Left renal pelvis (tissue), 4 donors: ENCODE data around the gene GPSM3. TPM values are rescaled to one million over a fixed set of nuclear protein-coding genes. Genes with fewer than 3 reads are reported as not detected.
"Not testable (repeated sequence)": the region's sequence is repeated elsewhere in the genome, so short reads cannot be mapped to it uniquely, and the experiment has no call there.

Source experiments
- DNase-seq, 4 donors: peaks; one replicate each; pipeline ENCODE4 v3.0.0-alpha.2; 2013; ENCODE audit warnings: low read depth in 4 of 4, low spot score in 3 of 4
- polyA plus RNA-seq, 4 donors: library from polyadenylated mRNA; unstranded; fragments of 120-200 nt; gene quantifications; one replicate each; pipeline ENCODE4 v1.2.1, GENCODE V29; 2013; ENCODE audit not compliant: insufficient read length in 4 of 4

The GPSM3 gene
- polyA plus RNA-seq: 10 to 100 TPM in 1 of 4 donors, 1 to 10 TPM in 3; 8.0 to 13.3 (median 8.8) TPM

DNA sequence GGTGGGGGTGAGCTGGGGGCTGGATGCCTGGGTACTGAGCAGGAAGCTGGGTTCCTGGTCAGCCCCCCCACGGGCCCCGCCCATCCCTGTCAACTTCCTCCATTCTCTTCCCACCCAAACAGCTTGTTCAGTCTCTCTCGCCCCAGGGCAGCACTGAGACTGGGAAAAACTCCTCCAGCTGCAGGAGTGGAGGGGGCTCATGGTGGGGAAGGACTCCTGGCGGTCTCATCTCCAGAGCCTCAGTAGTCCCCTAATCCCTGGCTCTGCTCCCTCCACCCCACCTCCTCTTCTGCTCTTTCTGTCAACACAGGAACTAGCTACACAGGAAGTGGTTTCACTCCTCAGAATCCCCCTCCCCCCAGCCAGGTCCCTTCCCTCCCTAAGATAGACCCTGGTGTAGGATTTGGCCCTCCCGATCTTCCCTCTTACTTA, at the start of gene GPSM3:
TSS of gene GPSM3 (minus strand) at position 36 of the 432 bp plus-strand sequence. CDS start 130 bp downstream, outside the sequence.
- no peak for DNase-seq

GRCh38 chr6:32240686-32241085, 48.2 kb upstream of the GPSM3 start:
- no peak for DNase-seq

- no peak for DNase-seq
Observed at GRCh38 chr6:32239462-32239861, 47.0 kb upstream of the GPSM3 start.

- DNase-seq: no peak
Observed at GRCh38 chr6:32234934-32235333, 42.5 kb upstream of the GPSM3 start.

DNA sequence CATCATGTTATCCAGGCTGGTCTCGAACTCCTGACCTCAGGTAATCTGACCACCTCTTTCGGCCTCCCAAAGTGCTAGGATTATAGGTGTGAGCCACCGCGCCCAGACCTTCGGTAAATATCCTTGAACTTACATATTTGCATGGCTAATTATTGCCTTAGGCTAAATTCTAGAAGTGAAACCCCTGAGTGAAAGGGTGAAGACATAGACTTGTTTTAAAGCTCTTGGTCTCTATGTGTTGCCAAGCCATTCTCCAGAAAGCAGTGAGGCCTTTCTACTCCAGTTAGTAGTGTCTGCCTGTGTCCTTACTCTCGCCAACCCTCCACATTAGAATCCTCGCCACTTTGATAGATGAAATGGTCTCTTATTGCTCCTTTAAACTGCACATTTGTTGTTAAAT, 34.0 kb upstream of the GPSM3 start:
- DNase-seq: no peak

DNA sequence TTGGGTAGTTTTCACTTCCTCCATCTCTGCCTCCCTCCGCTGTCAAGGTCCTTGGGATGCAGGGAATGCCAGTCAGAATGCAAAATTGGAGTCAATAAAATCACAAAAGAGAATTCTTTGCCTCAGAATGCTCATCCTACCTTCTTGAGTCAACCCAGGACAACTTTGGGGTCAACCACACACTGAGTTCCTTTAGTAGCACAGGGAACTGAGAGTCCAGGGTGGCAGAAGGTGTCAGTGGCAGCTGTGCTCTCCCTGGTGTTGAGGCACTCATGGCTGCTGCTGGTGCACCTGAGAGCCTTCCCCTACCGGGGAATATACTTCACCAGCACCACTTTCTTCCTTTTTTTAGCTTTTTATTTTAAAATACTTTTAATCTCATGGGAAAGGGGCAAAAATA, 32.3 kb upstream of the GPSM3 start:
- no peak for DNase-seq

DNA sequence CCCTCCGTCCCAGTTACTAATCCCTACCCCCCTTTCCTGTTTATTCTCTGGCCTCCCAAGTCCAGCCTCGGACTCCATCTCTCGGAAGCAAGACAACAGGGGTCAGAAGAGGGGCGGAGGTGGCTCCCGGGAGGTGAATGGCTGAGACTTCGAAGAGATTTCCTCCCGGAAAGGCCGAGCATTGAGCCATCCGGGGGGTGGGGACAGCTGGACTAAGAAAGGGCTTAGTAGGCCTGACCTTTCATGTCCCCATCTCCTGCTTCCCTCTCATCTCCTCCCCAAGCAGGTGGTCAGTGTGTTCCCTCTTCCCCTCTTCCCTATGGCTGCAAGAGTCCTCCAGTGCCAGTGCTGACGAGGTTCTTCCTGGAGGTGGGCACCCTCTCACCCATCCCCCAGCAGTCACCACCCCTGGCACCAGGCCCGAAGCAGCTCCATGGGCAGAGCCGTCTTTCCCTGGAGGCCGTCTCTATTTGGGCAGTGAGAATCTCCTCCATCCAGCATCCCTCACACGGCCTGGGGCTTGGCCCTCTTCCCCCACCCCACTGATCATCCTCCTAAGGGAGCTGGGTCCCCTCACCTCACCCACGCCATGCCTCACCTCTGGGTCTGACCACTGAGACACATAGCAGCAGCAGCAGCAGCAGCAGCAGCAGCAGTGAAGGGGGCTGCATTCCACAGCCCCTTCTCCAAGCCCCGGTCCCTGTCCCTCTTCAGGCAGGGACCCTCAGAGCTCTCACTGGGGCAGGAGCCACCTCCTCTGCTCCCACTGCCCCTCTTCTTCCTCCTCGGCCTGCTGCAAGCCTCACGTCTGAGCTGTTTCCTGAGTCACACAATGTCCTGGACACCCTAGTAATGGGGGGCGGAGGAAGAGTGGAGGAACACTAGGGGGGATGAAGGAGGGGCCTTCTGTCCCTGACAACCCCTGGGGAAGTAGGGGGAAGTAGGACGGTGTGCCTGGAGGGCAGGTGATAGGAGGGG, 31.1 kb upstream of the GPSM3 start, which contains the start of gene NOTCH4:
TSS of gene NOTCH4 (minus strand) at position 810 of the 978 bp plus-strand sequence. CDS start at position 671, 139 bp downstream.
- DNase-seq: no peak

GRCh38 chr6:32222333-32223230, 30.1 kb upstream of the GPSM3 start:
- no peak for DNase-seq

DNA sequence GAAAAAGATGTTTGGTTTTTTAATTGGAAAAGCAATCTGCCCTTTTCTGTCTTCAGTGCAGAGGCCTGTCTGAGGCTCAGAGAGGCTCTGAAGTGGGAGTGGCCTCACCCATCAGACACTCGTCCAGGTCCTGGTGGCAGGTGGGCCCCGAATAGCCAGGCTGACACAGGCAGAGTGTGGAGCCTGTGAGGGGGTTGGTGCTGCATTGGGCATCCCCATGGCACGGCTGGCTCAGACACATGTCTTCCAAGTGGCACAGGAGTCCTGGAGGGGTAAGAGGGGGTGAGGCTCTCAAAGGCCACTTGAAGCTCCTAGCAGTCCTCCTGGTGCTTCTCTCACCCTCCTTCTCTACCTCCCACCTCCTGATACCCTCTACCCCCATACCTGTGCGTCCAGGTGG, 27.6 kb upstream of the GPSM3 start:
- DNase-seq: no peak

GRCh38 chr6:32218167-32218566, 25.7 kb upstream of the GPSM3 start:
- DNase-seq: no peak

GRCh38 chr6:32216998-32217397, 24.6 kb upstream of the GPSM3 start:
- no peak for DNase-seq

- DNase-seq: no peak
Observed at GRCh38 chr6:32216285-32216684, 23.8 kb upstream of the GPSM3 start.

GRCh38 chr6:32215617-32216016, 23.2 kb upstream of the GPSM3 start:
- no peak for DNase-seq

DNA sequence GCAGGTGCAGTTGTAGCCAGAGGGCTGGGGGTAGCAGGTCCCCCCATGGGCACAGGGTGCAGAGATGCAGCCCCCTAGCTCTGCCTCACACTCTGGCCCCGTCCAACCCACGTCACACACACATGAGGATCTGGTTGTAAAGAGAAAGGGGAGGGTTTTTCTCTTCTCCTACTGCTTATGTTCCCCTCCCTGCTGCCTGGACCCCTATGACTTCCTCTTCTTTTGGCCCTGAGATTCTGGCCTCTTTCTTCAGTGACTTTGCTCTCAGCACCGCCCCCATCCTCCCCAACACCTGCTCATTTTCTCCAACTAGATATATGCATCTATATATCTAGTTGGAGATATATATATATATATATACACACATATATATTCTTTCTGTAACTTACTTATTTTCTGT, 21.7 kb upstream of the GPSM3 start:
- no peak for DNase-seq

DNA sequence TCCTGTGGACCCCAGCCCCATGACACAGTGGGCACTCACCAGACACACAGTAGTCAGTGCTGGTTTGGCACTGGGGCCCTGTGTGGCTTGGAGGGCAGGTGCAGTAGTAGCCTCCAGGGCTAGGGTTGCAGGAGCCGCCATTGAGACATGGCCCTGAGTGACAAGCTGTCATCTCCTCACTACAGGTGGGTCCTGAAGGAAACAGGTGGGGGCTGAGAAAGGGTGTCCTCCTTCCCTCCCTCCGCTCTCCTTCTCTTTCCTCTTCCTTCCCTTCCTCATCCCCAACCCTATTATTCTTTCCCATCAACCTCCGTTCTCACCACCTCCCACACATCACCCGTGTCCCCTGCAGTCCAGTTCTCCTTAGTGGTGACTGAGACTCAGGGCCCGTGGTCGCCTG, 21.2 kb upstream of the GPSM3 start:
- no peak for DNase-seq

- DNase-seq: no peak
Observed at GRCh38 chr6:32212076-32212760, 19.8 kb upstream of the GPSM3 start.

GRCh38 chr6:32211432-32211831, 19.0 kb upstream of the GPSM3 start:
- not testable (repeated sequence) for DNase-seq

- DNase-seq: no peak
Observed at GRCh38 chr6:32210191-32210601, 17.8 kb upstream of the GPSM3 start.

GRCh38 chr6:32208996-32209395, 16.6 kb upstream of the GPSM3 start:
- no peak for DNase-seq

DNA sequence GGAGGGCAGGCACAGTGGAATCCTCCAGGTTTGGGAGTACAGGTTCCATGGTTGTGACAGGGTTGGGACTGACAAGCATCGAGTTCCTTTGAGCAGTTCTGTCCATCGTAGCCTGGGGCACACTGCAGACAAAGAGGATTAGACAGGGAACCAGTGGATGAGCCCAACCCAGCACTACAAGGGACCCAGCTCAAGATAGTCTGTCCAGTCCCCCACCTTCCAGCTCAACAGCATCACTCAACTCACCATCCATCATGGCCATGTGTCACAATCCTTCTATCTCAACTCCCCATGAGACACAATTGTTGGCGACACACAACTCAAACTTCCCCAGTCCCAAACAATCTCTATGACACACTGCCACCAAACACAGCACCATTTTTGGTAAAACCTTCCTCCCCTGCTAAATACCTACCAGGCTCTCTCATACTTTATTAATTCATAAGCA, 11.8 kb upstream of the GPSM3 start:
- DNase-seq: no peak
